ENCODE data around the gene FOXF1.

GRCh38 chr16:86541560-86541959 is 31.2 kb downstream of the FOXF1 start:
- no peak for TF ChIP-seq POLR2AphosphoS5 (IDR thresholded peaks at IDR 0.05; ENCODE audit: low read depth, low read length)
- no peak for TF ChIP-seq TAF1 (IDR thresholded peaks at IDR 0.05; ENCODE audit: borderline replicate concordance, low read depth, low read length)
- no peak for TF ChIP-seq POLR2A (IDR thresholded peaks at IDR 0.05; ENCODE audit: low read depth, low read length)

Measured in GM12892 (cell line).